SK-N-SH (cell line): Measurements from ENCODE around the gene MIS12. TPM values are rescaled to one million over a fixed set of nuclear protein-coding genes. Genes with fewer than 3 reads are reported as not detected.

Experiments
- CTCF ChIA-PET: fragments of 300-600, 350-600 bp; formaldehyde crosslinking; extraction: SDS; loops from one replicate; lab custom pipeline; 2021; lab: Yijun Ruan, JAX
- POLR2A ChIA-PET: fragments of 350-600 bp; sonication (Branson Sonifier 250); formaldehyde crosslinking; extraction: SDS; loops from one replicate; lab custom pipeline; 2020; ENCODE audit warnings: antibody characterized with exemption, inconsistent platforms; lab: Yijun Ruan, JAX
- DNase-seq: peaks from one replicate; pipeline ENCODE4 v3.0.0; 2012
- H2AFZ ChIP-seq: fragments of 200-600 bp; sonication (generic); 2 replicates; pipeline ENCODE4 v1.8.1; 2016; ENCODE audit warnings: antibody characterized with exemption, mild to moderate bottlenecking, low read depth
- H3F3A ChIP-seq: fragments of 200-600 bp; sonication (generic); replicated peaks from 2 replicates; pipeline ENCODE3; 2016; ENCODE audit warnings: antibody characterized with exemption, mild to moderate bottlenecking; ENCODE audit not compliant: insufficient read depth
- H3K27ac ChIP-seq, 2 experiments: fragments of 200-500 bp in 1 of 2; fragments of 200-600 bp in 1 of 2; sonication (Bioruptor generic) in 1 of 2; sonication (generic), shearing (Covaris generic) in 1 of 2; 2 replicates each; pipeline versions ENCODE4 v1.5.1 to v1.6.1; 2014 to 2016; ENCODE audit warnings: low read depth in 2 of 2, inconsistent platforms in 1 of 2, low read length in 1 of 2, mild to moderate bottlenecking in 1 of 2, mixed read lengths in 1 of 2
- H3K27me3 ChIP-seq: fragments of 200-600 bp; sonication (generic), shearing (Covaris generic); 2 replicates; pipeline ENCODE4 v1.6.1; 2016; ENCODE audit warnings: mixed run types; ENCODE audit not compliant: insufficient read depth
- H3K36me3 ChIP-seq, 2 experiments: fragments of 200-500 bp in 1 of 2; fragments of 200-600 bp in 1 of 2; sonication (Bioruptor generic) in 1 of 2; sonication (generic) in 1 of 2; replicated peaks in 1 of 2; 2 replicates each; pipeline versions ENCODE3 to v1.5.1; 2014 to 2016; ENCODE audit warnings: low read length in 1 of 2, mild to moderate bottlenecking in 1 of 2; ENCODE audit not compliant: insufficient read depth in 2 of 2, control insufficient read depth in 1 of 2
- H3K4me1 ChIP-seq, 2 experiments: fragments of 200-500 bp in 1 of 2; fragments of 200-600 bp in 1 of 2; sonication (Bioruptor generic) in 1 of 2; sonication (generic), shearing (Covaris generic) in 1 of 2; 2 replicates each; pipeline versions ENCODE4 v1.5.1 to v1.6.1; 2014 to 2016; ENCODE audit warnings: low read depth in 1 of 2, low read length in 1 of 2, mixed run types in 1 of 2; ENCODE audit not compliant: insufficient read depth in 2 of 2, control insufficient read depth in 1 of 2
- H3K4me2 ChIP-seq: fragments of 200-600 bp; sonication (generic), shearing (Covaris generic); 2 replicates; pipeline ENCODE4 v1.6.1; 2017; ENCODE audit warnings: mixed run types
- H3K4me3 ChIP-seq, 2 experiments: fragments of 200-500 bp in 1 of 2; fragments of 200-600 bp in 1 of 2; sonication (Bioruptor generic) in 1 of 2; sonication (generic), shearing (Covaris generic) in 1 of 2; 2 replicates each; pipeline versions ENCODE4 v1.5.1 to v1.8.1; 2014 to 2016; ENCODE audit warnings: low read depth in 2 of 2, inconsistent platforms in 1 of 2, low read length in 1 of 2, mild to moderate bottlenecking in 1 of 2, mixed read lengths in 1 of 2, moderate library complexity in 1 of 2
- H3K79me2 ChIP-seq: fragments of 200-600 bp; sonication (generic); 2 replicates; pipeline ENCODE4 v1.8.1; 2017; ENCODE audit warnings: mild to moderate bottlenecking; ENCODE audit not compliant: insufficient read depth
- H3K9ac ChIP-seq: fragments of 200-600 bp; sonication (generic); 2 replicates; pipeline ENCODE4 v1.6.1; 2017; ENCODE audit warnings: mixed run types
- H3K9me2 ChIP-seq: fragments of 200-600 bp; sonication (generic); 2 replicates; pipeline ENCODE4 v1.6.1; 2017; ENCODE audit warnings: mixed run types
- H3K9me3 ChIP-seq: fragments of 200-600 bp; sonication (generic); 2 replicates; pipeline ENCODE4 v1.6.1; 2017; ENCODE audit warnings: mixed run types, mild to moderate bottlenecking, moderate library complexity
- H4K20me1 ChIP-seq: fragments of 200-600 bp; sonication (generic); 2 replicates; pipeline ENCODE4 v1.6.1; 2017; ENCODE audit warnings: mild to moderate bottlenecking, mixed run types; ENCODE audit not compliant: insufficient read depth
- ELF1 ChIP-seq: IDR thresholded peaks from 2 replicates; pipeline ENCODE4 v1.4.0; 2012
- FOSL2 ChIP-seq: IDR thresholded peaks from 2 replicates; pipeline ENCODE4 v1.4.0; 2012; ENCODE audit warnings: low read depth, mild to moderate bottlenecking, moderate library complexity, borderline replicate concordance
- GABPA ChIP-seq: IDR thresholded peaks from 2 replicates; pipeline ENCODE4 v1.4.0; 2012; ENCODE audit warnings: low read depth, mild to moderate bottlenecking
- MXI1 ChIP-seq: IDR thresholded peaks from 2 replicates; pipeline ENCODE4 v1.6.1; 2012; ENCODE audit warnings: mild to moderate bottlenecking, low read depth, low read length, improper control_type of control experiment
- POLR2AphosphoS5 ChIP-seq: IDR thresholded peaks from 2 replicates; pipeline ENCODE4 v1.6.1; 2012; ENCODE audit warnings: low read depth, low read length
- RCOR1 ChIP-seq: fragments of 150-350 bp; IDR thresholded peaks from 2 replicates; pipeline ENCODE4 v1.6.1; 2017; ENCODE audit warnings: antibody characterized with exemption, low read length
- RXRA ChIP-seq: IDR thresholded peaks from 2 replicates; pipeline ENCODE4 v1.4.0; 2012; ENCODE audit warnings: low read depth, mild to moderate bottlenecking, borderline replicate concordance
- TCF12 ChIP-seq: IDR thresholded peaks from 2 replicates; pipeline ENCODE4 v1.4.0; 2012
- TEAD4 ChIP-seq: IDR thresholded peaks from 2 replicates; pipeline ENCODE4 v1.4.0; 2012; ENCODE audit warnings: mild to moderate bottlenecking, borderline replicate concordance; ENCODE audit not compliant: insufficient read depth
- WGBS: methylation state at CpG from one replicate; pipeline ENCODE4 v1.1.6; 2017; ENCODE audit warnings: low lambda C conversion rate; 5-methylcytosine and 5-hydroxymethylcytosine counted together
- polyA plus RNA-seq, 3 experiments: library from polyadenylated mRNA; depleted of rRNA; stranded (reverse); fragments of >200 nt; gene quantifications; 2 replicates each; pipeline ENCODE4 v1.2.3, GENCODE V29; 2012
- TF ChIP-seq, protein P1 (sequence below): IDR thresholded peaks from 2 replicates; pipeline ENCODE4 v1.4.0; 2012; ENCODE audit warnings: low read depth

The MIS12 gene
- polyA plus RNA-seq, 1 of the 3 experiments (the other 2 are of a cell fraction), result 9.3 TPM

DNA sequence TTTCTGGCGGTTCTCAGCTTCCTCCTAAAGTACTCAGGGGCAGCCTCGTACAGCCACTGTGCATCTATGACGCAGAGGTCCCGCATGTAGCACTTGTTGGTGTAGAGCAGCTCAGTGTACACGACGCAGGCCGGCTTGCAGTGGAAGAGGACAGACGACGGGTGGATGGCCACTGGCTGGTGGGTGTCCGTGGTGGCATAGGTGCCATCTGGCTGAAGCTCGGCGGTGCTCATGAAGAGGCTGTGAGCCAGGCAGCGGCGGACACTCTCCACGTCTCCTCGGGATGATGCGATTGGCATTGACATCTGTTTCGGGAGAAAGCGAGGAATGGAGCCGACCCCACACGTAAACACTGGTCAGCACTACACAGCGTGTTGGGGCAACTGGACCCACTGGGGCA lies 42.2 kb upstream of the MIS12 start:
- CTCF ChIA-PET, result interaction anchor here (0.9 to 1.7 kb wide), 2 partner anchors 14 to 194 kb away, joined by 3 to 4 read pairs; no protein-coding TSS in a partner anchor
- WGBS, result 90% methylated on average over 21 of the region's 22 CpGs
- H3K9ac ChIP-seq, result no peak overlapping the region
- H3K79me2 ChIP-seq, result no peaks in the 10 kb centered on the region; the same call in 1 of the 2 replicates
- H2AFZ ChIP-seq, result no peak overlapping the region
- peaks cover 0 to 5% of the 10 kb centered on the region in 2 experiments; a peak in 3 of 4 replicates for H3K4me1 ChIP-seq
- H3K36me3 ChIP-seq, result peaks cover 46 to 56% of the 10 kb centered on the region in 2 experiments
- no peak overlapping the region for H3K27ac ChIP-seq
- H3K4me2 ChIP-seq, result no peak overlapping the region
- H3K27me3 ChIP-seq, result no peaks in the 10 kb centered on the region
- H3K9me2 ChIP-seq, result no peaks in the 10 kb centered on the region
- POLR2A ChIA-PET, result no interaction called here
- no peaks in the 10 kb centered on the region for H4K20me1 ChIP-seq
- DNase-seq, result no peak
- TF ChIP-seq TEAD4 (no peak), RCOR1 (no peak), GABPA (no peak), MXI1 (no peak)
- peaks cover 13% of the 10 kb centered on the region for H3F3A ChIP-seq
- no peak overlapping the region for H3K4me3 ChIP-seq
- no peaks in the 10 kb centered on the region for H3K9me3 ChIP-seq

DNA sequence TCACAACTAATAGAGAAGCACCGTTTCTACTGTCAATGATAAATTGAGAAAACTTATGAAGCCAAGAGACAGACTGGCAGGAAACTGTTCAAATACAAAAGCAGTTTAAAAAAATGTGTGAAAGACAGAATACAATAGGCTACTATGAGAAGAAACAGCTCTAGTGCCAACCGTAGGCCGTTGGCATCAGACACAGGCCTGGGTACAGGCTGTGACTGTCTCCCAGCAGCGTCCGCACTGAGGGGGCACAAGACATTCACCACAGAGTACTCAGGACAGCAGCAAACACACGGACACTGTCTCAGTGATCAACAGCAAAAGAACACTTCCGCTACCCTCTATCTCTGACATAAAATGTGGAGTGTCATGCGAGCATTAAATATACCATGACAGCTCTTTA lies 39.6 kb upstream of the MIS12 start:
- Histone ChIP-seq H3K79me2 (no peaks in the 10 kb centered on the region; the same call in 1 of the 2 replicates), H3K9me3 (no peaks in the 10 kb centered on the region), H3K4me1 (no peaks in the 10 kb centered on the region), H3F3A (no peaks in the 10 kb centered on the region), H3K9ac (no peak overlapping the region), H4K20me1 (no peaks in the 10 kb centered on the region), H3K27ac (no peak overlapping the region), H3K4me2 (no peak overlapping the region), H2AFZ (no peak overlapping the region), H3K4me3 (no peak overlapping the region), H3K36me3 (peaks cover 55 to 65% of the 10 kb centered on the region in 2 experiments), H3K9me2 (no peaks in the 10 kb centered on the region), H3K27me3 (no peaks in the 10 kb centered on the region)
- TF ChIP-seq POLR2AphosphoS5, result no peak
- TF ChIP-seq, protein P1, sequence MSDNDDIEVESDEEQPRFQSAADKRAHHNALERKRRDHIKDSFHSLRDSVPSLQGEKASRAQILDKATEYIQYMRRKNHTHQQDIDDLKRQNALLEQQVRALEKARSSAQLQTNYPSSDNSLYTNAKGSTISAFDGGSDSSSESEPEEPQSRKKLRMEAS, result no peak
- TF ChIP-seq FOSL2, result no peak
- no peak for TF ChIP-seq RXRA
- TF ChIP-seq ELF1, result no peak
- POLR2A ChIA-PET, result interaction anchor here (1.3 kb wide), 1 partner anchor 13 kb away, joined by 3 read pairs; no protein-coding TSS in a partner anchor
- CTCF ChIA-PET, result interaction anchor here (1.3 to 4.3 kb wide), 2 partner anchors 7 to 10 kb away, joined by 4 to 33 read pairs; partner anchors contain the start of gene C1QBP
- no peak for DNase-seq
- WGBS, result 95% methylated on average over 8 of the region's 8 CpGs

DNA sequence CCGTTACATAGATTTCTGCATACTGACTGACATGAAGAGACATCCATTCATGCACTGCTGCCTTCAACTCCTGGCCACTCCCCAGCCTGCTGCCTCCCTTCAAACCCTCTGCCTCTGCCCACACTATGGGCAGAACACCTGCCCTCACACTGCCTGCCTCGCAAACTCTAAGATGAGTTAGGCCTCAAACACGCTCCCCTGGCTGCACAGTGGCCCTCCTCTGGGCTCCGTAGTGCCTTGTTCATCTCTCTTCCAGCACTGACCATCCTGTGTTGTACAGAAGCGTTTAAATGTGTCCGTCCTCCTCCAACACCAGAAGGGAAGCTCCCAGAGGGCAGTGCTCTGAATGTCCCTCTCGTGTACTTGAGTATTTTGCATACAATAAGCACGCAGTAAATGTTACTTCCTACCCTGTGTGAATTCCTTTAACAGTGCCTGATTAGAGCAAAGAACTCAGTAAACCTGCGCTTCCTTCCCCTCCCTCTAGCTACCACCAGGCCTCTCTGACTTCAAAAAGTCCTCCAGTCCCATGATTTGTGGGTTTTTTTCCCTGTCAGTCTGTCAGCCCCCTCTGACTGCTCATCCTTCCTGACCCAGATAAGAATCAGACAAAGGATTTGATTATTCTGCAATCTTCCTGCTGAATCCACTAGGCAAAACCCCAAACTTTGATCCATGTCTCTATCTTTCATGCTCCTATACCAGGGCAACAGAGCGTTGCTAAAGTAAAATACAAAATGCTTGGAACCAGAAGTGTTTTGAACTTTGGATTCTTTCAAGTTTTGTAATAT lies 21.5 kb upstream of the MIS12 start:
- ChIA-PET CTCF (interaction anchor here (7.9 kb wide), 1 partner anchor 25 kb away, joined by 66 read pairs; the partner anchor contains the start of gene C1QBP), POLR2A (no interaction called here)
- no peak overlapping the region for H3K4me2 ChIP-seq
- no peak overlapping the region for H3K4me3 ChIP-seq
- no peak overlapping the region for H3K27ac ChIP-seq
- peaks cover 73% of the 10 kb centered on the region for H3K79me2 ChIP-seq
- WGBS, result 93% methylated on average over 9 of the region's 10 CpGs
- H3K4me1 ChIP-seq, result peaks cover 0 to 13% of the 10 kb centered on the region in 2 experiments; a peak in 2 of 4 replicates
- no peak for TF ChIP-seq TCF12
- no peaks in the 10 kb centered on the region for H3K9me3 ChIP-seq
- no peak for DNase-seq
- no peaks in the 10 kb centered on the region for H3K27me3 ChIP-seq
- H3K9ac ChIP-seq, result no peak overlapping the region
- no peak overlapping the region for H2AFZ ChIP-seq
- H3F3A ChIP-seq, result peaks cover 4% of the 10 kb centered on the region
- H4K20me1 ChIP-seq, result peaks cover 14% of the 10 kb centered on the region
- H3K36me3 ChIP-seq, result peaks cover 9 to 12% of the 10 kb centered on the region in 2 experiments
- no peaks in the 10 kb centered on the region for H3K9me2 ChIP-seq
